ENCODE data around the gene LAMA3. TPM values are rescaled to one million over a fixed set of nuclear protein-coding genes. Genes with fewer than 3 reads are reported as not detected.

Gene LAMA3
- total and polyA plus RNA-seq, 2 experiments from 2014 or later: 3.9 to 4.9 TPM

DNA sequence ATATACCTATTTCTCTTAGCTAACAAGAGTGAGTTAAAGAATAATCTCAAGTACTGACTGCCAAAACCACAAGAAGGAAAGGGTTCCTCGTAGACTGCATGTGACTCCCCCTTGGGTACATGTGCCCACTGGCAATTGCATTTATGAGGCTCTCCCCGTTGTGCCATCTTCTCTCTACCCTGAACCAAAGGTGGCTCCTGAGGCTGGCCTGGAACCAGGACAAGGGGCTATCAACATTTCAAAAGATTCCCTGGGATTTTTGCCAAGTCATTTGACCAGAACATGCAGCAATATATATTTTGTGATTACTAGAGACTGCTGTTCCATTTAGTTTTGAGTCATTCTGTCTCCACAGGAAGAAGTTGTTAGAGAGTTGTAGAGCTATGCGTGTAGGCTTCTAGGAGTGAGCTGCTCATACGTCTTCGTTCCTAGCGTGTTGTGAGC lies 45.8 kb downstream of the LAMA3 start (continued):
- TF ChIP-seq, protein P1, sequence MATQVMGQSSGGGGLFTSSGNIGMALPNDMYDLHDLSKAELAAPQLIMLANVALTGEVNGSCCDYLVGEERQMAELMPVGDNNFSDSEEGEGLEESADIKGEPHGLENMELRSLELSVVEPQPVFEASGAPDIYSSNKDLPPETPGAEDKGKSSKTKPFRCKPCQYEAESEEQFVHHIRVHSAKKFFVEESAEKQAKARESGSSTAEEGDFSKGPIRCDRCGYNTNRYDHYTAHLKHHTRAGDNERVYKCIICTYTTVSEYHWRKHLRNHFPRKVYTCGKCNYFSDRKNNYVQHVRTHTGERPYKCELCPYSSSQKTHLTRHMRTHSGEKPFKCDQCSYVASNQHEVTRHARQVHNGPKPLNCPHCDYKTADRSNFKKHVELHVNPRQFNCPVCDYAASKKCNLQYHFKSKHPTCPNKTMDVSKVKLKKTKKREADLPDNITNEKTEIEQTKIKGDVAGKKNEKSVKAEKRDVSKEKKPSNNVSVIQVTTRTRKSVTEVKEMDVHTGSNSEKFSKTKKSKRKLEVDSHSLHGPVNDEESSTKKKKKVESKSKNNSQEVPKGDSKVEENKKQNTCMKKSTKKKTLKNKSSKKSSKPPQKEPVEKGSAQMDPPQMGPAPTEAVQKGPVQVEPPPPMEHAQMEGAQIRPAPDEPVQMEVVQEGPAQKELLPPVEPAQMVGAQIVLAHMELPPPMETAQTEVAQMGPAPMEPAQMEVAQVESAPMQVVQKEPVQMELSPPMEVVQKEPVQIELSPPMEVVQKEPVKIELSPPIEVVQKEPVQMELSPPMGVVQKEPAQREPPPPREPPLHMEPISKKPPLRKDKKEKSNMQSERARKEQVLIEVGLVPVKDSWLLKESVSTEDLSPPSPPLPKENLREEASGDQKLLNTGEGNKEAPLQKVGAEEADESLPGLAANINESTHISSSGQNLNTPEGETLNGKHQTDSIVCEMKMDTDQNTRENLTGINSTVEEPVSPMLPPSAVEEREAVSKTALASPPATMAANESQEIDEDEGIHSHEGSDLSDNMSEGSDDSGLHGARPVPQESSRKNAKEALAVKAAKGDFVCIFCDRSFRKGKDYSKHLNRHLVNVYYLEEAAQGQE (IDR thresholded peaks at IDR 0.05; ENCODE audit: unreplicated experiment): no peak

DNA sequence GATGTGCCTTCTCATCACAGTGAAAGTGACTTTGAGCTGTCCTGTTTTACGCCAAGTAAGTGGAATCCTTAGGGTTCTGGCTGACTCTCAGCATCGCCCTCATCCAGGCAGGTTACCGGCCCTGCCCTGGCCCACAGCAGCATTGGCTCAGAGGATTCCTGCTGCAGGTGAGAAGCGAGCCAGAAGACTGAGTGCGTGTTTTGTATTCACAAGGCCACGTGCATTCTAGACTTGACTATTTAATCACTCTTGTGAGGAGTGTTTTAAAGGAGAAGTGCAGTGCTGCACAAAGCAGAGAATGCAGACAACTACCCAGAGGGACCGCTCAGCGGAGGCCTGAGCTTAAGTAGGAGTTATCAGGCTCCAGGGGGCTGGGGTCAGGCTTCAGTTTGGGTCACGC lies 48.3 kb downstream of the LAMA3 start:
- Histone ChIP-seq H3K9me2 (ENCODE audit: insufficient read depth) (peaks cover 4% of the 10 kb centered on the region; the same call in 1 of the 2 replicates), H3F3A (replicated peaks; ENCODE audit: low read depth) (no peaks in the 10 kb centered on the region), H3K4me2 (no peak overlapping the region), H3K27ac (ENCODE audit: low read depth) (no peak overlapping the region), H3K27me3 (ENCODE audit: insufficient read depth) (no peaks in the 10 kb centered on the region), H2AFZ (peak overlapping the region; percentile 39; the same call in 1 of the 2 replicates), H4K20me1 (replicated peaks; ENCODE audit: insufficient read depth) (no peaks in the 10 kb centered on the region), H3K36me3 (ENCODE audit: insufficient read depth) (no peaks in the 10 kb centered on the region), H3K4me1 (ENCODE audit: insufficient read depth) (0 out of 2 replicates have a peak, but pooled peaks cover 5% of the 10 kb centered on the region), H3K4me3 (no peak overlapping the region), H3K79me2 (replicated peaks; ENCODE audit: insufficient read depth) (no peaks in the 10 kb centered on the region)
- Mint-ChIP-seq H3K4me1 (peaks cover 7% of the 10 kb centered on the region), H3K27ac (no peak overlapping the region), H3K27me3 (ENCODE audit: insufficient read depth, low read depth, poor library complexity) (peaks cover 3% of the 10 kb centered on the region), H3K4me3 (no peak overlapping the region), H3K36me3 (ENCODE audit: low read depth) (no peaks in the 10 kb centered on the region), H3K9me3 (no peaks in the 10 kb centered on the region)
- DNase-seq (ENCODE audit: low spot score) (no peak), ATAC-seq (no peak)
- TF ChIP-seq, protein P2, sequence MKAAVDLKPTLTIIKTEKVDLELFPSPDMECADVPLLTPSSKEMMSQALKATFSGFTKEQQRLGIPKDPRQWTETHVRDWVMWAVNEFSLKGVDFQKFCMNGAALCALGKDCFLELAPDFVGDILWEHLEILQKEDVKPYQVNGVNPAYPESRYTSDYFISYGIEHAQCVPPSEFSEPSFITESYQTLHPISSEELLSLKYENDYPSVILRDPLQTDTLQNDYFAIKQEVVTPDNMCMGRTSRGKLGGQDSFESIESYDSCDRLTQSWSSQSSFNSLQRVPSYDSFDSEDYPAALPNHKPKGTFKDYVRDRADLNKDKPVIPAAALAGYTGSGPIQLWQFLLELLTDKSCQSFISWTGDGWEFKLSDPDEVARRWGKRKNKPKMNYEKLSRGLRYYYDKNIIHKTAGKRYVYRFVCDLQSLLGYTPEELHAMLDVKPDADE (IDR thresholded peaks at IDR 0.05): no peak
- TF ChIP-seq, protein P1 (IDR thresholded peaks at IDR 0.05; ENCODE audit: unreplicated experiment): no peak
- TF ChIP-seq, protein P3, sequence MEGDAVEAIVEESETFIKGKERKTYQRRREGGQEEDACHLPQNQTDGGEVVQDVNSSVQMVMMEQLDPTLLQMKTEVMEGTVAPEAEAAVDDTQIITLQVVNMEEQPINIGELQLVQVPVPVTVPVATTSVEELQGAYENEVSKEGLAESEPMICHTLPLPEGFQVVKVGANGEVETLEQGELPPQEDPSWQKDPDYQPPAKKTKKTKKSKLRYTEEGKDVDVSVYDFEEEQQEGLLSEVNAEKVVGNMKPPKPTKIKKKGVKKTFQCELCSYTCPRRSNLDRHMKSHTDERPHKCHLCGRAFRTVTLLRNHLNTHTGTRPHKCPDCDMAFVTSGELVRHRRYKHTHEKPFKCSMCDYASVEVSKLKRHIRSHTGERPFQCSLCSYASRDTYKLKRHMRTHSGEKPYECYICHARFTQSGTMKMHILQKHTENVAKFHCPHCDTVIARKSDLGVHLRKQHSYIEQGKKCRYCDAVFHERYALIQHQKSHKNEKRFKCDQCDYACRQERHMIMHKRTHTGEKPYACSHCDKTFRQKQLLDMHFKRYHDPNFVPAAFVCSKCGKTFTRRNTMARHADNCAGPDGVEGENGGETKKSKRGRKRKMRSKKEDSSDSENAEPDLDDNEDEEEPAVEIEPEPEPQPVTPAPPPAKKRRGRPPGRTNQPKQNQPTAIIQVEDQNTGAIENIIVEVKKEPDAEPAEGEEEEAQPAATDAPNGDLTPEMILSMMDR (conservative IDR thresholded peaks at IDR 0.05; ENCODE audit: low read depth in 2 of 2): no peak
- TF ChIP-seq POLR2AphosphoS5 (IDR thresholded peaks at IDR 0.05; ENCODE audit: low read depth) (no peak), ZNF331 (CRISPR knock-in tag; IDR thresholded peaks at IDR 0.05; ENCODE audit: low read depth) (no peak), CREB1 (CRISPR knock-in tag; IDR thresholded peaks at IDR 0.05; ENCODE audit: low read depth) (no peak), NANOG (IDR thresholded peaks at IDR 0.05; ENCODE audit: borderline replicate concordance) (no peak)
- TF ChIP-seq, protein P4, sequence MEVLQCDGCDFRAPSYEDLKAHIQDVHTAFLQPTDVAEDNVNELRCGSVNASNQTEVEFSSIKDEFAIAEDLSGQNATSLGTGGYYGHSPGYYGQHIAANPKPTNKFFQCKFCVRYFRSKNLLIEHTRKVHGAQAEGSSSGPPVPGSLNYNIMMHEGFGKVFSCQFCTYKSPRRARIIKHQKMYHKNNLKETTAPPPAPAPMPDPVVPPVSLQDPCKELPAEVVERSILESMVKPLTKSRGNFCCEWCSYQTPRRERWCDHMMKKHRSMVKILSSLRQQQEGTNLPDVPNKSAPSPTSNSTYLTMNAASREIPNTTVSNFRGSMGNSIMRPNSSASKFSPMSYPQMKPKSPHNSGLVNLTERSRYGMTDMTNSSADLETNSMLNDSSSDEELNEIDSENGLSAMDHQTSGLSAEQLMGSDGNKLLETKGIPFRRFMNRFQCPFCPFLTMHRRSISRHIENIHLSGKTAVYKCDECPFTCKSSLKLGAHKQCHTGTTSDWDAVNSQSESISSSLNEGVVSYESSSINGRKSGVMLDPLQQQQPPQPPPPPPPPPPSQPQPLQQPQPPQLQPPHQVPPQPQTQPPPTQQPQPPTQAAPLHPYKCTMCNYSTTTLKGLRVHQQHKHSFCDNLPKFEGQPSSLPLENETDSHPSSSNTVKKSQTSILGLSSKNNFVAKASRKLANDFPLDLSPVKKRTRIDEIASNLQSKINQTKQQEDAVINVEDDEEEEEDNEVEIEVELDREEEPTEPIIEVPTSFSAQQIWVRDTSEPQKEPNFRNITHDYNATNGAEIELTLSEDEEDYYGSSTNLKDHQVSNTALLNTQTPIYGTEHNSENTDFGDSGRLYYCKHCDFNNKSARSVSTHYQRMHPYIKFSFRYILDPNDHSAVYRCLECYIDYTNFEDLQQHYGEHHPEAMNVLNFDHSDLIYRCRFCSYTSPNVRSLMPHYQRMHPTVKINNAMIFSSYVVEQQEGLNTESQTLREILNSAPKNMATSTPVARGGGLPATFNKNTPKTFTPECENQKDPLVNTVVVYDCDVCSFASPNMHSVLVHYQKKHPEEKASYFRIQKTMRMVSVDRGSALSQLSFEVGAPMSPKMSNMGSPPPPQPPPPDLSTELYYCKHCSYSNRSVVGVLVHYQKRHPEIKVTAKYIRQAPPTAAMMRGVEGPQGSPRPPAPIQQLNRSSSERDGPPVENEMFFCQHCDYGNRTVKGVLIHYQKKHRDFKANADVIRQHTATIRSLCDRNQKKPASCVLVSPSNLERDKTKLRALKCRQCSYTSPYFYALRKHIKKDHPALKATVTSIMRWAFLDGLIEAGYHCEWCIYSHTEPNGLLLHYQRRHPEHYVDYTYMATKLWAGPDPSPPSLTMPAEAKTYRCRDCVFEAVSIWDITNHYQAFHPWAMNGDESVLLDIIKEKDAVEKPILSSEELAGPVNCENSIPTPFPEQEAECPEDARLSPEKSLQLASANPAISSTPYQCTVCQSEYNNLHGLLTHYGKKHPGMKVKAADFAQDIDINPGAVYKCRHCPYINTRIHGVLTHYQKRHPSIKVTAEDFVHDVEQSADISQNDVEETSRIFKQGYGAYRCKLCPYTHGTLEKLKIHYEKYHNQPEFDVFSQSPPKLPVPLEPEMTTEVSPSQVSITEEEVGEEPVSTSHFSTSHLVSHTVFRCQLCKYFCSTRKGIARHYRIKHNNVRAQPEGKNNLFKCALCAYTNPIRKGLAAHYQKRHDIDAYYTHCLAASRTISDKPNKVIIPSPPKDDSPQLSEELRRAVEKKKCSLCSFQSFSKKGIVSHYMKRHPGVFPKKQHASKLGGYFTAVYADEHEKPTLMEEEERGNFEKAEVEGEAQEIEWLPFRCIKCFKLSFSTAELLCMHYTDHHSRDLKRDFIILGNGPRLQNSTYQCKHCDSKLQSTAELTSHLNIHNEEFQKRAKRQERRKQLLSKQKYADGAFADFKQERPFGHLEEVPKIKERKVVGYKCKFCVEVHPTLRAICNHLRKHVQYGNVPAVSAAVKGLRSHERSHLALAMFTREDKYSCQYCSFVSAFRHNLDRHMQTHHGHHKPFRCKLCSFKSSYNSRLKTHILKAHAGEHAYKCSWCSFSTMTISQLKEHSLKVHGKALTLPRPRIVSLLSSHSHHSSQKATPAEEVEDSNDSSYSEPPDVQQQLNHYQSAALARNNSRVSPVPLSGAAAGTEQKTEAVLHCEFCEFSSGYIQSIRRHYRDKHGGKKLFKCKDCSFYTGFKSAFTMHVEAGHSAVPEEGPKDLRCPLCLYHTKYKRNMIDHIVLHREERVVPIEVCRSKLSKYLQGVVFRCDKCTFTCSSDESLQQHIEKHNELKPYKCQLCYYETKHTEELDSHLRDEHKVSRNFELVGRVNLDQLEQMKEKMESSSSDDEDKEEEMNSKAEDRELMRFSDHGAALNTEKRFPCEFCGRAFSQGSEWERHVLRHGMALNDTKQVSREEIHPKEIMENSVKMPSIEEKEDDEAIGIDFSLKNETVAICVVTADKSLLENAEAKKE (CRISPR knock-in tag; IDR thresholded peaks at IDR 0.05): no peak
